ENCODE data around the gene TRAFD1.

The TRAFD1 gene

GRCh38 chr12:112179916-112180315 lies 54.6 kb downstream of the TRAFD1 start:
- no peak for DNase-seq

DNA sequence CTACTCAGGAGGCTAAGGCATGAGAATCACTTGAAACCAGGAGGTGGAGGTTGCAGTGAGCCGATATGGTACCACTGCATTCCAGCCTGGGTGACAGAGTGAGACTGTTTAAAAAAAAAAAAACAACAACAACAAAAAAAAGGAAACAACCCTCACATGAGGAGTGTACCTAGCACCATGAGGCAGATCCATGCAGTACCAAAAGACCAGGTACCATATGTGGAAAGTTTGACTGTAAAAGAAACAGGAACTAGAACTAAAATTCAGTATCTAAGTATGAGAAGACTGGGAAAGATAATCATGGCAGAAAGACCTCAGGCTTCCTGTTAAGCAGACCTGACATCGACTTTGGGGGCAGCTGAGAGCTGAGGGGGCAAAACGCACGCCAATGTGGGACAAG lies 55.1 kb downstream of the TRAFD1 start:
- no peak for DNase-seq

- no peak for DNase-seq
These were observed 57.1 kb downstream of the TRAFD1 start for GRCh38 chr12:112182499-112182898.

- DNase-seq, result no peak
These were observed 58.0 kb downstream of the TRAFD1 start for GRCh38 chr12:112183141-112184021.

DNA sequence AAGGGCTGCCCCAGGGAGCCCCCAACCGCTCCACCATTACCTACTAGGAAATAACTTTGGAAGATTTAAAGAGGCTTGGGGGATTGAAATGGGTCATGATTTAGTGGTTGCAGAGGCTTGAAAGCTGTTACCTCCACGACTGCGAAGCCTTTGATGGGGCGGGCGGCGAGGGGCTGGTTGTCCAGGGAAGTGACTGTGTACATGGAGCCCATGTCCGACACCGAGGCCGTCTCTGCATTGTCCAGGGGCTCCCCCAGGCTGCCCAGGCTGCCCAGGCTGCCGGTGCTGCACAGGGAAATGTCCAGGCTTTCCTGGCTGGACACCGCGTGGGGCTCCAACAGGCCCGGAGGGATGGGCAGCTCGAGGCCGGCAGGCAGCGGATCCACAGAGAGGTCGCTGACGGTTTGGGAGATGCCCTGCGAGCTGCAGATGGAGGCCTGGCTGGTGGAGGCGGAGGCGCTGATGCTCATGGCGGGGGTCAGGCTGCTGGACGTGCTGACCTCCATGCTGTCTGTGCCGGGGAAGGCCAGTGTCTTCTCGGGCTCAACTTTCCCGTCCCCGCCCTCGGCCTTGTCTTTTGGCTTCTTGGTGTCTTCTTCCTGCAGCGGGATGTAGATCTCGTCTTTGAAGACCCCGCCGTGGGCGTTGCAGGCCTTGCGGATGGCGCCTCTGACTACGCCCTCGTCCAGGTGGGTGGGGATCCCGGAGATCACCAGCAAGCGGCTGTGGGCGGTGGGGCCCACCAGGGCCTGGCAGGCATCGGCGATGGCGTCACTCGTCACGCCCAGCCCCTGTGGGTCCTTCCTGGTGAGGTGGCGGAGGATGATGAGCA lies 58.9 kb downstream of the TRAFD1 start:
- no peak for DNase-seq

GRCh38 chr12:112185093-112185923 lies 59.9 kb downstream of the TRAFD1 start:
- DNase-seq, result no peak

GRCh38 chr12:112188130-112188830 lies 62.9 kb downstream of the TRAFD1 start:
- no peak for DNase-seq

- DNase-seq, result no peak
These were observed 65.1 kb downstream of the TRAFD1 start for GRCh38 chr12:112190231-112191025.

DNA sequence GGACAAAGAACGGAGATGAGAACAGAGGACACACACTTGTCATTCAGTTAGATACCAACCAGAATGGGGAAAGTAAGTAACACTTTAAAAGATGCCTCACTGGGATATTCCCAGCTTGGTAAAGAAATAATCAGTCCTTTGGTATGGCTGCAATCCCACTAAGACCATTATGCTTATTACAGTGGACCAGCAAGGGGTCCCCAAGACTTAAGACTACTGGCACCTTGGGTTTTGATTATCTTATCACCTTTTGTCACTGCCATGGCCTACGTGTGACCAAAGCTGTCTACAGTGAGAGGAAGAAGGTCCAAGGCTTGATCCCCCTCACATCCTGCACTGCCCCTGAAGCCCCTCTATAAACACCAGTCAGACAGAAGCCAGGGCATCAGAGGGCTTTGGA lies 65.8 kb downstream of the TRAFD1 start:
- no peak for DNase-seq

DNA sequence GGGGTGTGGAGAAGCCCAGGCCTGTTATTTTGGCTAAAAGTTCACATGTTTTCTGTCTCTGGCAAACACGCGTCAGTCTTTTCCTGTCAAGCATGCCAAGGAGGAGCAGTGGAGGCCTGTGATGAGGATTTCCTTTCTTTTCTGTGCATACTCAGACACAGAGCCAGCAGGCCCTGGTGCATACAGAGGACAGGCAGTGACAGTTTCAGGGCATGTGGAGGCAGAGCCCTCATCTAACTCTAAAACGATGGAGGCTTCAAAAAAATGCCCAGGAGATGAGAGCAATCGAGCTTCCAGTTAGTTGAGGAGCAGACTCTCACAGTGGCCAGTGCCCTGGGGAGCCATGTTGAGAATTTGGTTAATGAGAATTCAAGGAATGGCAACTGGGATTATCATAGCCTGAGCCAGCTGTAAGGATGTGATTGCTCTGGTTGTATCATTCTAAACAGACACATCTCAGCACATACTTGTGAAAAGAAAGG lies 66.5 kb downstream of the TRAFD1 start:
- no peak for DNase-seq

DNA sequence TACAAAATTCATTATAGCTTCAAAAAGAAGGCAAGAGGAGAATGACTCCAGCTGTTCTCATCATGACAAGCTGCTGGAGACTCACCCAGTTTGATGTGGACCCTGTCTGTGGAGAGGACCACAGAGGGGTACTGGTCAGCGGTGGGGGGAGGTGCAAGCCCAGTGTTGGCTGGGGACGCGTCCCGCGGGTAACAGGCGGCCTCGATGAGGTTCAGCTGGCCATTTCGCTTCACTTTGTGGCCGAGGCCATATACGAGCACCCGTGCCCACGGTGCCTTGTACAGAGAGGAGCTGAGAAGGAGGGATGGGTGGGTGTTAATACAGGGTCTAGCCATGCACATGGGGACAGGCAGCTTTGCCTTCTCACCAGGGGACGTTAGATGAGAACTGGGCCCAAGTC lies 67.1 kb downstream of the TRAFD1 start:
- DNase-seq, result no peak

DNA sequence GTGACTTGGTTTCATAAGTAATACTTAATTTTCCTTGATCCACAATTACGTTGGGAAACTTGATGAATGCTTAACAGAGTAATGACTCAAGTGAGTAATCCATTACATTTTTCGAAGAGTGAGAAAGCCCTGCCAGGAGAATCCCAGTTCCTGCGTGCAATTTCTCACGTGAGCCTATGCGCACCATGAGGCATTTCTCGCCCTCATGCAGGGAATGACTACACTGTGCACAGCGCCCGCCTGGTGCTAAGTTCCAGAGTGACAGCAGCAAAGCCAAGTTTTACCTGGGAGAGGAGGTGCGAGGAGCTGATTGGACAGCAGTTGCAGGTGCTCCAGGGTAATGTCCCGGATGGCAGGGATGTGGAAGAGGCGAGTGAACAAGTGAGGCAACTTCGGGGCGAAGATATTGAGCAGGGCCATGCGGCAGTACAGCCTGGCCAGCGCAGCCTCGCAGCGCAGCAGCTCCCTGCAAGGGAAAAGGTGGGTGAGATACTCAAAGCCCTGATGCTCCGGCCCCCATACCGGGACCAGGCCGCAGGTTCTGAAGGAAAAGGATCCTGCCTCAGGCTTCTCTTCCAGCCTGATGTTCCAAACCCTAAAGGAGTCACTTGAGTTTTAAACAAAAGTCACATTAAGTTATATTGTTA lies 69.4 kb downstream of the TRAFD1 start:
- DNase-seq, result no peak

GRCh38 chr12:112196196-112196875 lies 71.0 kb downstream of the TRAFD1 start:
- DNase-seq, result peak; percentile 86

DNA sequence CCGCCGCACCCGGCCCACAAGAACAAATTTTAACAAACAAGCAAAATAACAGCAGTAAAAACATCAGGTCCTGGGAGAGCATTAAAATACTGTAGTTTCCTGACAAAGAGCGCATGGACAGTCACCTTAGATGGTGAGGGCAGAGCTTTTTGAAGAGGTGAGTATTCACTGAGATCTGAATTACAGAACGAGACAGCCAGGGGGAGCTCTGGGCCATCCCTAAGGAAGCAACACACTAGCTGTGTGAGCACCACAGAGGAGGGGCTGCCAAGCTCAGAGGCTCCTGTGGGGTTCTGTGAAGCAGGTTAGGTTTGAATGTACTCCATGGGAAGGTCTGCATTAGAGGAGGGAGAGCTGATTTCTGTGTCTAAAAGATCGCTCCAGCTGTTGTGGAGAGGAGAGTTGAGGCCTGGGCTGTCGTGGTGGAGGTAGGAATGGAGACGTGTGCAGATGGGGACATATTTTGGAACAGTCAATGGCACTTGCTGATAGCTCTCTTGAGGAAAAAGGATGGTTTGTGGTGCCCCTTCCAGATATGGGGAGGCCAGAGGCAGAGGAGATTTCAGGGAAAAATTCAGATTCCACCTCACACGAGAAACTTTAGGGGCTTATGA lies 72.9 kb downstream of the TRAFD1 start:
- DNase-seq, result peak; percentile 73

GRCh38 chr12:112199136-112199535 lies 73.8 kb downstream of the TRAFD1 start:
- DNase-seq, result peak; percentile 30
